Glutamatergic neuron (in vitro differentiated cells): ENCODE data around the gene RAPGEF1. TPM values are rescaled to one million over a fixed set of nuclear protein-coding genes. Genes with fewer than 3 reads are reported as not detected.

ENCODE experiments used
- DNase-seq: peaks from one replicate; pipeline ENCODE4 v3.0.0; 2022
- H3K27ac Mint-ChIP-seq: one replicate; pipeline ENCODE4 v1.8.0; 2020; ENCODE audit warnings: mild to moderate bottlenecking, mixed read lengths, inconsistent platforms; ENCODE audit not compliant: unreplicated experiment
- H3K27me3 Mint-ChIP-seq: one replicate; pipeline ENCODE4 v1.8.0; 2020; ENCODE audit warnings: mild to moderate bottlenecking, moderate library complexity, mixed read lengths, inconsistent platforms; ENCODE audit not compliant: unreplicated experiment
- H3K36me3 Mint-ChIP-seq: one replicate; pipeline ENCODE4 v1.8.0; 2020; ENCODE audit warnings: mild to moderate bottlenecking, mixed read lengths, inconsistent platforms; ENCODE audit not compliant: unreplicated experiment
- H3K4me1 Mint-ChIP-seq: one replicate; pipeline ENCODE4 v1.8.0; 2020; ENCODE audit warnings: mild to moderate bottlenecking, low read depth, mixed read lengths, inconsistent platforms; ENCODE audit not compliant: unreplicated experiment
- H3K4me3 Mint-ChIP-seq: one replicate; pipeline ENCODE4 v1.8.0; 2020; ENCODE audit warnings: mild to moderate bottlenecking, mixed read lengths, inconsistent platforms; ENCODE audit not compliant: unreplicated experiment
- H3K9me3 Mint-ChIP-seq: one replicate; pipeline ENCODE4 v1.8.0; 2020; ENCODE audit warnings: mild to moderate bottlenecking, moderate library complexity, mixed read lengths, inconsistent platforms; ENCODE audit not compliant: unreplicated experiment
- CTCF ChIP-seq: fragments of 200-600 bp; sonication (generic); IDR thresholded peaks from one replicate; pipeline ENCODE4 v1.5.0; 2021; ENCODE audit not compliant: partially characterized antibody, unreplicated experiment
- total RNA-seq: library from RNA; stranded (reverse); fragmentation: NEBNext Ultra II Directional; extraction: Animal tissue kit (Norgen Biotek cat#: 25700); gene quantifications from one replicate; pipeline ENCODE4 v1.2.1, GENCODE V29; 2021; ENCODE audit not compliant: unreplicated experiment

Gene RAPGEF1
- total RNA-seq, 1 donor from 2014 or later = 319 TPM

DNA sequence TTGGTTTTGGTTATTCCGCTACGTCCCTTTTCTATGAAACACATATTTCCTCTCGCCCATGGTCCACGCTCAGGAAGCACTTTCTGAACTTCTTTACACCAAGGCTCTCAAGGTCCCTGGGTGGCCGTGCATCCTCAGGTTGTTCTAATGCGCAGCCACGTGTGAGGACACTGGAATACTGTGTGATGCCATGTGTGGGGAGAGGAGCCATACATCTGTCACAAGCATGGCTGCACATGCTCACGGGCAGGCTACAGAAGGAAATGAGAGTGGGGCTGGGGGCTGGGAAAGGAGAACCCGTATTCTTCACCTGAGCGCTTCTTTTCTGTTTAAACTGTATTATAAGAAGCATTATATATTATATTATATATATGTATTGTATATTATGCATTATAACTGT is 157.8 kb downstream of the RAPGEF1 start:
- peaks cover 7% of the 10 kb centered on the region for H3K36me3 Mint-ChIP-seq
- peaks cover 11% of the 10 kb centered on the region for H3K4me1 Mint-ChIP-seq
- TF ChIP-seq CTCF = no peak
- peaks cover 12% of the 10 kb centered on the region for H3K9me3 Mint-ChIP-seq
- peaks cover 11% of the 10 kb centered on the region for H3K27me3 Mint-ChIP-seq
- peak overlapping the region; percentile 25 for H3K27ac Mint-ChIP-seq
- H3K4me3 Mint-ChIP-seq = no peak overlapping the region
- no peak for DNase-seq

DNA sequence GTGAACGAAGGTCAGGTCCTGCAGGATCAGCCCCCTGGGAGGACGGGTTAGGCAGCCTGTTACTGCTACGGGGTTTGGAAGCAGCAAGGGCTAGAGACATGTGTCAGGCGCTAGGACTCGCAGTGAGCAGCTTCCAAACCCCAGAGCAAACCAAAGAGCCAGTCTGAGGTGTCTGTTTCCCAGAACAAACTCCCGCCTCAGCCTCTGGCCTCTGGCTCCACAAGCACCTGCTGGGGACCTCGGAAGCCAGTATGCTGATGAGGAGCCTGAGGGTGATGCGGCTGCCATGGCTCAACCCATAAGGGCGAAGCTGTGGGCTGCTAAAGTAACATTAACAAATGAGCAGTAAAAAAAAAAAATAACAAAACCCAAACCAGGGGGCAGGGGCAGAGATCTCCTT is 159.5 kb downstream of the RAPGEF1 start:
- Mint-ChIP-seq H3K9me3 (peaks cover 12% of the 10 kb centered on the region), H3K4me3 (no peak overlapping the region), H3K4me1 (peaks cover 11% of the 10 kb centered on the region), H3K27me3 (peaks cover 6% of the 10 kb centered on the region), H3K27ac (peak overlapping the region; percentile 55), H3K36me3 (peaks cover 7% of the 10 kb centered on the region)
- DNase-seq = no peak
- no peak for TF ChIP-seq CTCF

GRCh38 chr9:131579789-131580211 is 160.1 kb downstream of the RAPGEF1 start:
- Mint-ChIP-seq H3K9me3 (peaks cover 12% of the 10 kb centered on the region), H3K27me3 (peaks cover 5% of the 10 kb centered on the region), H3K36me3 (peaks cover 7% of the 10 kb centered on the region), H3K4me1 (peaks cover 11% of the 10 kb centered on the region), H3K4me3 (no peak overlapping the region), H3K27ac (no peak overlapping the region)
- TF ChIP-seq CTCF = no peak
- no peak for DNase-seq

DNA sequence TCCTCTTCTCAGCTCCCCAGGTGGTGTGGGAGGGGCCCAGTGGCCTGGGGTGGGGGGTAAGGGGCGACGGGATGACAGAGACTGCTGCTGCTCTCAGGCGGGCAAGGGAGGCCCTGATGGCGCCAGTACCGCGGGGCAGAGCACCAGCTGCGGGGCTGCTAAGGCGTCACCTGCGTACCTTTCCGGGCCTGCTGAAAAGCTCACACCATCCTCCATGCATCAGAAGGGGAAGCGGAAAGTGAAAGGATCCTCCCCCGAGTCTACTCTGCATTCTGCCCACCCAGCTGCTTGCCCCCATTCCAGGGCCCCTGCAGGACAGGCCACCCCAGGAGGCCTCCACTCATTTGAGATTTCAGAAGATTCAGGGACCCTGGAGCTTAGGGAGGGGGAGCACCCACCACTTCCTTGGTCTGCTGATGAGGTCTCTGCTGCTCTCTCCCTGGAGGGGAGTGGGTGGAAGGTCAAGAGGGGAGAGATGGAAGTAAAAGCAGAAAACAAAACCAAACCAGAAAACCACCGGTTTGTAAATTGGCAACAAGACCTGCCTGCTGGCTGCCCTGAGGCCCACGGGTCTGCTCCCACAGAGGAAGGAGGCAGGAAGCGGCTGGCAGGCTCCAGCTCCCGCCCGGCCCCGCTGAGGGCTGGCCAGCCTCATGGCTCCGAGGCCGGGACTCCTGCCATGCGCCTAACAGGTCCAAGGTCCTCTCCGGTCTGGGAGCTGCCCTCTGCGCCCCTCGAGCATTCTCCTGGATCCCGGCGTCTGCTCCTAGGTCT is 161.0 kb downstream of the RAPGEF1 start:
- Mint-ChIP-seq H3K27ac (peak overlapping the region; percentile 19), H3K27me3 (peaks cover 5% of the 10 kb centered on the region), H3K9me3 (peaks cover 15% of the 10 kb centered on the region), H3K4me3 (no peak overlapping the region), H3K36me3 (peaks cover 7% of the 10 kb centered on the region), H3K4me1 (peaks cover 11% of the 10 kb centered on the region)
- no peak for TF ChIP-seq CTCF
- DNase-seq = no peak

GRCh38 chr9:131578021-131578420 is 161.9 kb downstream of the RAPGEF1 start:
- Mint-ChIP-seq H3K4me1 (peaks cover 11% of the 10 kb centered on the region), H3K27me3 (peaks cover 5% of the 10 kb centered on the region), H3K4me3 (no peak overlapping the region), H3K9me3 (peaks cover 15% of the 10 kb centered on the region), H3K36me3 (peaks cover 7% of the 10 kb centered on the region), H3K27ac (peak overlapping the region; percentile 70)
- peak; percentile 3 for TF ChIP-seq CTCF
- DNase-seq = no peak
